SH-SY5Y (cell line): ENCODE results near the gene CCDC183.

Source experiments
- GATA2 ChIP-seq: IDR thresholded peaks from 2 replicates; pipeline ENCODE4 v1.6.1; 2011; ENCODE audit warnings: mild to moderate bottlenecking, low read depth, low read length
- GATA3 ChIP-seq: IDR thresholded peaks from 2 replicates; pipeline ENCODE4 v1.6.1; 2011; ENCODE audit warnings: low read depth, mild to moderate bottlenecking, low read length, moderate library complexity

- TF ChIP-seq GATA2 (no peak), GATA3 (no peak)
These were observed 28.5 kb downstream of the CCDC183 start for GRCh38 chr9:136824496-136825225.
